IPS-18a (cell line): ENCODE results near the gene PTK7.
"Not testable (repeated sequence)": the region's sequence is repeated elsewhere in the genome, so short reads cannot be mapped to it uniquely, and the experiment has no call there.

Experiments used
- H3K27ac ChIP-seq: one replicate; pipeline ENCODE4 v1.5.1; 2013; ENCODE audit warnings: low read length
- H3K27me3 ChIP-seq: one replicate; pipeline ENCODE4 v1.6.1; 2013; ENCODE audit warnings: mild to moderate bottlenecking, low read length; ENCODE audit not compliant: control insufficient read depth, insufficient read depth
- H3K36me3 ChIP-seq: one replicate; pipeline ENCODE4 v1.6.1; 2013; ENCODE audit warnings: low read depth, low read length; ENCODE audit not compliant: control insufficient read depth
- H3K4me1 ChIP-seq: one replicate; pipeline ENCODE4 v1.6.1; 2013; ENCODE audit warnings: low read depth, low read length; ENCODE audit not compliant: control insufficient read depth
- H3K4me3 ChIP-seq: one replicate; pipeline ENCODE4 v1.5.1; 2013; ENCODE audit warnings: low read length
- H3K9ac ChIP-seq: one replicate; pipeline ENCODE4 v1.6.1; 2013; ENCODE audit warnings: mild to moderate bottlenecking, low read length, moderate library complexity
- H3K9me3 ChIP-seq: one replicate; pipeline ENCODE4 v1.6.1; 2013; ENCODE audit warnings: low read depth, low read length; ENCODE audit not compliant: control insufficient read depth

PTK7 gene

GRCh38 chr6:43123461-43124314 is 47.6 kb downstream of the PTK7 start:
- Histone ChIP-seq H3K4me1 (peaks cover 15% of the 10 kb centered on the region), H3K9me3 (no peaks in the 10 kb centered on the region), H3K27me3 (no peaks in the 10 kb centered on the region), H3K4me3 (no peak overlapping the region), H3K27ac (no peak overlapping the region), H3K9ac (no peak overlapping the region), H3K36me3 (no peaks in the 10 kb centered on the region)

GRCh38 chr6:43124481-43124880 is 48.4 kb downstream of the PTK7 start:
- H3K27ac ChIP-seq: no peak overlapping the region
- H3K36me3 ChIP-seq: no peaks in the 10 kb centered on the region
- no peak overlapping the region for H3K4me3 ChIP-seq
- H3K9ac ChIP-seq: no peak overlapping the region
- H3K9me3 ChIP-seq: no peaks in the 10 kb centered on the region
- peaks cover 15% of the 10 kb centered on the region for H3K4me1 ChIP-seq
- H3K27me3 ChIP-seq: no peaks in the 10 kb centered on the region

GRCh38 chr6:43125119-43125518 is 49.0 kb downstream of the PTK7 start:
- H3K27me3 ChIP-seq: no peaks in the 10 kb centered on the region
- H3K27ac ChIP-seq: no peak overlapping the region
- peaks cover 15% of the 10 kb centered on the region for H3K4me1 ChIP-seq
- no peaks in the 10 kb centered on the region for H3K9me3 ChIP-seq
- no peaks in the 10 kb centered on the region for H3K36me3 ChIP-seq
- H3K9ac ChIP-seq: no peak overlapping the region
- H3K4me3 ChIP-seq: no peak overlapping the region

- Histone ChIP-seq H3K9ac (no peak overlapping the region), H3K4me3 (no peak overlapping the region), H3K36me3 (no peaks in the 10 kb centered on the region), H3K27me3 (no peaks in the 10 kb centered on the region), H3K9me3 (no peaks in the 10 kb centered on the region), H3K4me1 (peaks cover 15% of the 10 kb centered on the region), H3K27ac (no peak overlapping the region)
Observed at GRCh38 chr6:43125555-43125954, 49.4 kb downstream of the PTK7 start.

- H3K27me3 ChIP-seq: no peaks in the 10 kb centered on the region
- H3K9ac ChIP-seq: no peak overlapping the region
- peaks cover 15% of the 10 kb centered on the region for H3K4me1 ChIP-seq
- no peaks in the 10 kb centered on the region for H3K9me3 ChIP-seq
- H3K36me3 ChIP-seq: peaks cover under 1% of the 10 kb centered on the region
- H3K4me3 ChIP-seq: no peak overlapping the region
- no peak overlapping the region for H3K27ac ChIP-seq
Observed at GRCh38 chr6:43127180-43127579, 51.1 kb downstream of the PTK7 start.

- Histone ChIP-seq H3K27me3 (no peaks in the 10 kb centered on the region), H3K4me1 (peaks cover 15% of the 10 kb centered on the region), H3K9me3 (no peaks in the 10 kb centered on the region), H3K36me3 (peaks cover 7% of the 10 kb centered on the region), H3K27ac (no peak overlapping the region), H3K4me3 (no peak overlapping the region), H3K9ac (no peak overlapping the region)
Observed at GRCh38 chr6:43127877-43128276, 51.8 kb downstream of the PTK7 start.

GRCh38 chr6:43128926-43129325 is 52.8 kb downstream of the PTK7 start:
- no peak overlapping the region for H3K27ac ChIP-seq
- H3K4me3 ChIP-seq: no peak overlapping the region
- H3K36me3 ChIP-seq: peaks cover 9% of the 10 kb centered on the region
- H3K9me3 ChIP-seq: no peaks in the 10 kb centered on the region
- no peak overlapping the region for H3K9ac ChIP-seq
- H3K4me1 ChIP-seq: peaks cover 6% of the 10 kb centered on the region
- no peaks in the 10 kb centered on the region for H3K27me3 ChIP-seq

- no peak overlapping the region for H3K4me3 ChIP-seq
- H3K27me3 ChIP-seq: no peaks in the 10 kb centered on the region
- H3K27ac ChIP-seq: no peak overlapping the region
- peaks cover 5% of the 10 kb centered on the region for H3K4me1 ChIP-seq
- H3K36me3 ChIP-seq: peaks cover 9% of the 10 kb centered on the region
- H3K9me3 ChIP-seq: no peaks in the 10 kb centered on the region
- H3K9ac ChIP-seq: no peak overlapping the region
Observed at GRCh38 chr6:43129434-43130194, 53.5 kb downstream of the PTK7 start.

- Histone ChIP-seq H3K4me3 (no peak overlapping the region), H3K27ac (no peak overlapping the region), H3K9ac (no peak overlapping the region), H3K27me3 (no peaks in the 10 kb centered on the region), H3K9me3 (no peaks in the 10 kb centered on the region), H3K4me1 (peaks cover 5% of the 10 kb centered on the region), H3K36me3 (peaks cover 9% of the 10 kb centered on the region)
Observed at GRCh38 chr6:43130429-43130828, 54.3 kb downstream of the PTK7 start.

- H3K4me1 ChIP-seq, H3K27ac ChIP-seq, H3K9ac ChIP-seq, H3K36me3 ChIP-seq, H3K27me3 ChIP-seq, H3K9me3 ChIP-seq, H3K4me3 ChIP-seq: not testable (repeated sequence)
Observed at GRCh38 chr6:43131379-43131778, 55.3 kb downstream of the PTK7 start.

- H3K4me1 ChIP-seq: peaks cover 6% of the 10 kb centered on the region
- no peak overlapping the region for H3K27ac ChIP-seq
- H3K36me3 ChIP-seq: peaks cover 3% of the 10 kb centered on the region
Observed at GRCh38 chr6:43138267-43138666, 62.2 kb downstream of the PTK7 start.

GRCh38 chr6:43139973-43140372 is 63.9 kb downstream of the PTK7 start:
- H3K9me3 ChIP-seq, H3K36me3 ChIP-seq, H3K4me1 ChIP-seq, H3K9ac ChIP-seq, H3K4me3 ChIP-seq, H3K27ac ChIP-seq, H3K27me3 ChIP-seq: not testable (repeated sequence)

More at GRCh38 chr6:43138267-43138666, 62.2 kb downstream of the PTK7 start:
- Histone ChIP-seq H3K27me3 (no peaks in the 10 kb centered on the region), H3K4me3 (no peak overlapping the region), H3K9ac (no peak overlapping the region), H3K9me3 (no peaks in the 10 kb centered on the region)
